GM23248 (cell line): Measurements from ENCODE around the gene OSBPL7. TPM values are rescaled to one million over a fixed set of nuclear protein-coding genes. Genes with fewer than 3 reads are reported as not detected.

Source experiments
- DNase-seq: peaks from one replicate; pipeline ENCODE4 v3.0.0-alpha.2; 2015
- H2AFZ ChIP-seq: fragments of 200-600 bp; sonication (generic); 2 replicates; pipeline ENCODE4 v1.6.1; 2016; ENCODE audit warnings: antibody characterized with exemption
- H3F3A ChIP-seq: fragments of 200-600 bp; sonication (generic); 2 replicates; pipeline ENCODE4 v1.6.1; 2016; ENCODE audit warnings: mild to moderate bottlenecking, antibody characterized with exemption, mixed run types; ENCODE audit not compliant: insufficient read depth
- H3K27ac ChIP-seq: fragments of 200-600 bp; sonication (generic); 2 replicates; pipeline ENCODE4 v1.5.1; 2016; ENCODE audit warnings: mild to moderate bottlenecking
- H3K27me3 ChIP-seq: fragments of 200-600 bp; sonication (generic); replicated peaks from 2 replicates; pipeline ENCODE4 v1.6.1; 2016; ENCODE audit warnings: mild to moderate bottlenecking; ENCODE audit not compliant: insufficient read depth
- H3K36me3 ChIP-seq: fragments of 200-600 bp; sonication (generic); 2 replicates; pipeline ENCODE4 v1.6.1; 2016; ENCODE audit warnings: low read depth, mild to moderate bottlenecking
- H3K4me1 ChIP-seq: fragments of 200-600 bp; sonication (generic); 2 replicates; pipeline ENCODE4 v1.6.1; 2016; ENCODE audit warnings: mild to moderate bottlenecking; ENCODE audit not compliant: insufficient read depth
- H3K4me2 ChIP-seq: fragments of 200-600 bp; sonication (generic); one replicate; pipeline ENCODE4 v1.6.1; 2016; ENCODE audit warnings: mild to moderate bottlenecking; ENCODE audit not compliant: unreplicated experiment
- H3K4me3 ChIP-seq: fragments of 200-600 bp; sonication (generic); 2 replicates; pipeline ENCODE4 v1.5.1; 2016; ENCODE audit warnings: mild to moderate bottlenecking
- H3K79me2 ChIP-seq: fragments of 200-600 bp; sonication (generic); 2 replicates; pipeline ENCODE4 v1.6.1; 2016; ENCODE audit warnings: mild to moderate bottlenecking; ENCODE audit not compliant: insufficient read depth
- H3K9ac ChIP-seq: fragments of 200-600 bp; sonication (generic); 2 replicates; pipeline ENCODE4 v1.6.1; 2016; ENCODE audit warnings: mild to moderate bottlenecking
- H3K9me2 ChIP-seq: fragments of 200-600 bp; sonication (generic); 2 replicates; pipeline ENCODE4 v1.6.1; 2016; ENCODE audit warnings: mixed run types, mild to moderate bottlenecking, moderate library complexity; ENCODE audit not compliant: insufficient read depth
- H3K9me3 ChIP-seq: fragments of 200-600 bp; sonication (generic); one replicate; pipeline ENCODE4 v1.6.1; 2017; ENCODE audit warnings: low read depth
- H4K20me1 ChIP-seq: fragments of 200-600 bp; sonication (generic); 2 replicates; pipeline ENCODE4 v1.6.0; 2016; ENCODE audit not compliant: insufficient read depth
- EZH2 ChIP-seq: fragments of 200-600 bp; sonication (generic); IDR thresholded peaks from 2 replicates; pipeline ENCODE4 v1.6.1; 2018; ENCODE audit warnings: antibody characterized with exemption, mild to moderate bottlenecking; ENCODE audit not compliant: insufficient read depth, poor library complexity, severe bottlenecking
- EZH2phosphoT487 ChIP-seq: fragments of 200-600 bp; sonication (generic); IDR thresholded peaks from 2 replicates; pipeline ENCODE4 v1.6.1; 2018; ENCODE audit warnings: antibody characterized with exemption, moderate library complexity, mild to moderate bottlenecking, low read depth; ENCODE audit not compliant: insufficient read depth
- WGBS, 2 experiments: methylation state at CpG; one replicate each; pipeline ENCODE4 v1.1.6; 2015 to 2017; ENCODE audit warnings: low lambda C conversion rate in 2 of 2, low coverage in 1 of 2; ENCODE audit errors: missing lambda C conversion rate in 2 of 2; 5-methylcytosine and 5-hydroxymethylcytosine counted together
- in situ Hi-C: fragments of 300-500 bp; cut with MboI; formaldehyde crosslinking; loops from 2 replicates; pipeline ENCODE4 v1.15.0; 2020
- polyA plus RNA-seq: library from polyadenylated mRNA; unstranded; fragments of >200 nt; fragmentation: Nextera tagmentation; extraction: Ambion mirVana; gene quantifications from 2 replicates; pipeline ENCODE4 v1.2.1, GENCODE V29; 2016
- total RNA-seq: library from RNA; depleted of rRNA; stranded (reverse); fragments of >200 nt; shearing (Covaris generic); gene quantifications from 2 replicates; pipeline ENCODE4 v1.2.3, GENCODE V29; 2014

OSBPL7 gene
- total and polyA plus RNA-seq, 2 experiments from 2014 or later = 2.0 to 5.0 TPM

DNA sequence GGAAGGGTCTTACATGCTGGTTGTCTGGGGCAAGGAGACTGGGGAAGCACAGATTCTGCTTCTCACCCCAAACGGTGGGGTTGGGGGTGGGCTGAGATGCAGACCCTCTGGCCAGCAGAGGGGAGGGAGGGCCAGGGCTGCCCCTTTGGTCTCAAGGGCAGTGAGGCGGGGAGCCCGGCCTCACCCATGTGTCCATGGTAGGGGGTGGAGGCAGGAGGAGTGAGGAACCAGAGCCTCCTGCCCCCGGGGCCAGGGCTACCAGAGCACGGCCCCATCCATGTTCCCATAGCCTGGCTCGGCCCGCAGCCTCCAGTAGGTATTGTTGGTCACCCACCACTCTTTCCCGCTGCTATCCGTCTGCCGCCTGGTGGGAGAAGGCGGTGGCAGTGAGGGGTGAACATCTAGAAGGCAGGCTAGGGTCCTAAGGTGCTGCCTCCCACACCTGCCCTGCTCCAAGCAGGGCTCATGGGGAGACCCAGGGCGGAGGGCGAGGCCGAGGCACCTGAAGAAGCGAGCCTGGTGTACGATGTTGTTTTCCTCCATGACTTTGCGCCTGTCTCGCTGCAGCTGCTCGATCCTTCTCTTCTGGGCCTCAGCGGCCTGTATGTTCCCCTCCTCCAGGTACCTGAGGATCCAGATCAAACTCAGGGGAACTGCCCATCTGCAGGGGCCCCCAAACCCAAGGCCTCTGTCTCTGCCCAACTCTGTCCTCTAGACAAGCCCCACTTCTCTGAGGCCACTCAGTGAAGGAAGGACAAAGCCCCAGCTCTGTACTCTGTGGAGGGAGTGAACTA lies 13.4 kb downstream of the OSBPL7 start:
- Histone ChIP-seq H3K9me2 (no peaks in the 10 kb centered on the region), H3K27me3 (no peaks in the 10 kb centered on the region; the same call in 1 of the 2 replicates), H3K9ac (no peak overlapping the region), H3K4me2 (no peak overlapping the region), H4K20me1 (no peaks in the 10 kb centered on the region), H2AFZ (no peak overlapping the region), H3K4me3 (no peak overlapping the region), H3K4me1 (peaks cover 10% of the 10 kb centered on the region), H3K79me2 (no peaks in the 10 kb centered on the region), H3K9me3 (no peaks in the 10 kb centered on the region), H3K27ac (no peak overlapping the region), H3K36me3 (no peaks in the 10 kb centered on the region), H3F3A (peaks cover 14% of the 10 kb centered on the region; the same call in 1 of the 2 replicates)
- DNase-seq = no peak
- no peak for TF ChIP-seq EZH2phosphoT487
- TF ChIP-seq EZH2 = no peak
- WGBS, 2 experiments = 93 to 94% methylated on average over 13 to 20 of the region's 20 CpGs
- in situ Hi-C loops = no loop called here

DNA sequence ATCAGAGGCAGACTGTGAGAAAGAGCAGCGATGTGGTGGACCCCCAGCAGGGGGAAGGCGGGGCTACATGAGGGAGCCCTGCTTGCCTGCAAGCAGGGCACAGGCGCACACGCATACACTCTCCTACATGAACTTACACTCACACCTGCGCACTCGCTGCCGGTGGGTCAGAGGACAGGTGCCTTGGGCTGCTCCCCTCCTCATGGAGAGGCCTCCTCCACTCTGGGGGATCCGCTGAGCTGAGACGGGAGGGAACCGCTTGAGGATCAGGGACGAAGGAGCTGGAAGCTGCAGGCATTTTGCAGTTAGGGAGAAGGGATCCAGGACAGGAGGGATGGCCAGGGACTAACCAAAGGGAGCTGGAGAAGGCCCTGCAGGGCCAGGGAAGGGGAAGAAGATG lies 14.2 kb downstream of the OSBPL7 start:
- Histone ChIP-seq H3K4me3 (no peak overlapping the region), H3K4me2 (no peak overlapping the region), H3K9me2 (no peaks in the 10 kb centered on the region)

DNA sequence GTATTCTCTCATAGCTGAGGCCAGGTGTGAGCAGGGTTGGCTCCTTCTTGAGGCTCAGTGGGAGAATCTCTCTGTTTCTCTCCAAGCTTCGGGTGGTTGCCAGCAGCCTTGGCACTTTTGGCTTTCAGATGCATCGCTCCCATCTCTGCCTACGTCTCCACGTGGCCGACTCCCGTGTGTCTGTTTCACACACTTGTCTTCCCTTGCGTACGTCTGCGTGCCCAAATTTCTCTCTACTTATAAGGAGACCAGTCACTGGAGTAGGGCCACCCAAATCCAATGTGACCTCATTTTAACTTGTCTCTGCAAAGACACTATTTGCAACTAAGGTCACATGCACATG lies 14.7 kb downstream of the OSBPL7 start:
- in situ Hi-C loops = no loop called here
- H3K4me3 ChIP-seq = no peak overlapping the region
- no peaks in the 10 kb centered on the region for H3K79me2 ChIP-seq
- TF ChIP-seq EZH2phosphoT487 = no peak
- TF ChIP-seq EZH2 = no peak
- H3K9ac ChIP-seq = no peak overlapping the region
- H3F3A ChIP-seq = peaks cover 14% of the 10 kb centered on the region; the same call in 1 of the 2 replicates
- no peaks in the 10 kb centered on the region; the same call in 1 of the 2 replicates for H3K27me3 ChIP-seq
- peaks cover 10% of the 10 kb centered on the region for H3K4me1 ChIP-seq
- DNase-seq = no peak
- no peak overlapping the region for H3K4me2 ChIP-seq
- H3K9me2 ChIP-seq = no peaks in the 10 kb centered on the region
- H2AFZ ChIP-seq = no peak overlapping the region
- no peaks in the 10 kb centered on the region for H3K36me3 ChIP-seq
- H4K20me1 ChIP-seq = no peaks in the 10 kb centered on the region
- no peaks in the 10 kb centered on the region for H3K9me3 ChIP-seq
- H3K27ac ChIP-seq = no peak overlapping the region
- 93 to 94% methylated on average over 9 of the region's 9 CpGs for WGBS, 2 experiments

More for the DNA sequence above, 14.2 kb downstream of the OSBPL7 start:
- Histone ChIP-seq H3K36me3 (no peaks in the 10 kb centered on the region), H3K4me1 (peaks cover 10% of the 10 kb centered on the region), H4K20me1 (no peaks in the 10 kb centered on the region), H3K9ac (no peak overlapping the region), H3F3A (peaks cover 14% of the 10 kb centered on the region; the same call in 1 of the 2 replicates), H2AFZ (no peak overlapping the region), H3K27me3 (no peaks in the 10 kb centered on the region; the same call in 1 of the 2 replicates), H3K9me3 (no peaks in the 10 kb centered on the region), H3K27ac (no peak overlapping the region), H3K79me2 (no peaks in the 10 kb centered on the region)
- in situ Hi-C loops = no loop called here
- 95 to 96% methylated on average over 10 of the region's 11 CpGs for WGBS, 2 experiments
- no peak for TF ChIP-seq EZH2
- no peak for DNase-seq

DNA sequence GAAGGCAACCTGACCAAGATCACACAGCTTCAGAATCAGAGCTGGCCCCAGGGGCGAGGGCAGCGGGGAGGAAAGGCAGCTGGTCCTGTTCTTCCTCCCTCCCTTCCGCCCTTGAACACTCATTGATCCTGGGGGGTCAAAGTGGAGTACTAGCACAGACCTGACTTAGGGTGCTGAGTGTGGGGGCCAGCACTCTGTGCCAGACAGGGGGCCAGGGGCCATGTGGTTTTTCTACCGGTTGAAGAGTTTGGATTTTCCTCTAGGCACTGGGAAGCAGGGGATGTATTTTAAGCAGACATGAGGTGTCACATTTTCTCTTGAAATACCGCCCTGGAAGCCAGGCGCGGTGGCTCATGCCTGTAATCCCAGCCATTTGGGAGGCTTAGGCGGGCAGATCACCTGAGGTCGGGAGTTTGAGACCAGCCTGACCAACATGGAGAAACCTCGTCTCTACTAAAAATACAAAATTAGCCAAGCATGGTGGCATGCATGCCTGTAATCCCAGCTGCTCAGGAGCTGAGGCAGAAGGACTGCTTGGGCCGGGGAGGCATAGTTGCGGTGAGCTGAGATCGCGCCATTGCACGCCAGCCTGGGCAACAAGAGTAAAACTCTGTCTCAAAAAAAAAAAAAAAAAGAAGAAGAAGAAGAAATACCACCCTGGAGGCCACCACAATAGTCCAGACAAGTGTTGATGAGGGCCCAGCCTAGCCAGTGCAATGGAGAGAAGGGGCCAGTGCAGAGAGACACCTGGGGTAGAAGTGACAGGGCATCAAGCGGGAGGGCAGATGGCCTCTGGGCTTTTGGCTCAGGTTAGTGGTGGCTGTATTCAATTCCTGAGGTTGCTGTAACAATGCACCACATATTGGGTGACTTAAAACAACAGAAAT lies 15.3 kb downstream of the OSBPL7 start:
- in situ Hi-C loops = no loop called here
- Histone ChIP-seq H3K4me1 (peaks cover 10% of the 10 kb centered on the region), H3K9ac (no peak overlapping the region), H4K20me1 (no peaks in the 10 kb centered on the region), H3K4me3 (no peak overlapping the region), H3K9me2 (no peaks in the 10 kb centered on the region), H2AFZ (no peak overlapping the region), H3K4me2 (no peak overlapping the region), H3F3A (peaks cover 14% of the 10 kb centered on the region; the same call in 1 of the 2 replicates), H3K79me2 (no peaks in the 10 kb centered on the region), H3K27ac (no peak overlapping the region), H3K36me3 (no peaks in the 10 kb centered on the region), H3K27me3 (no peaks in the 10 kb centered on the region; the same call in 1 of the 2 replicates), H3K9me3 (no peaks in the 10 kb centered on the region)
- no peak for DNase-seq
- WGBS, 2 experiments = 83% methylated on average over 16 of the region's 16 CpGs
- TF ChIP-seq EZH2phosphoT487 = no peak
